ENCODE data around the gene WDR5B.

The WDR5B gene

DNA sequence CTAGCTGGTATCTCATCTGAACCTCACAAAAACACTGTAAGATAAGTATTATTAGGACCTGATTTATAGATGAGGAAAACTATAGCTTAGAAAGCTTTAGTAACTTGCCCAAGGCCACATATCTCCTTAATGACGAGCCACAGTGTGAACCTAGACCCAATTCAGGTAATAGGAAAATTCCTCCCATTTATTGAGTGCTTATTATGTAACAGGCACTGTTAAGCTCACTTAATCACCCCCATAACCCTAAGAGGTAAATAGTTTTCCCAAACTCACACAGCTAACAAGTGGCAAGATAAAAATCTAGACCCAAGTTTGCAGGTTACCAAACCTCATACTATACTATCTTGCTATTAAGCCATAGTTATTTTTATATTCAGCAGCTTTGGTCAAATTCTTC is 7.9 kb downstream of the WDR5B start:
- no peak for DNase-seq

DNA sequence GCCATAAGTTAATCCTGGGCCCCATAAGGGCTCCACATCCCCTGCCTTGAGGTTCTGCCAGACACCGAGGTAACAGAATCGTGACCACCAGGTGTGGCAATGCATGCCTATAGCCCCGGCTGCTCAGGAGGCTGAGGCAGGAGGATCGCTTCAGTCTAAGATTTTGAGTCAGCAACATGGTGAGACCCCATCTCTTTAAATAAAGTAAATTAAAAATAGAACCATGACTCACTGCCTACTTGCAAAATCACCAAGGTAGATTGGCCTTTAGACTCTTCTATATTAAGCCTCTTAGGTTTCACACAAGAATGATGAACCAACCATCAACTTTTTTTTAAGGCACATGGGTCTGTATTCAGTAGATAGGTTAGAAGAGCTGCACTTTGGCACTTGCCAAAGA is 9.7 kb downstream of the WDR5B start:
- DNase-seq: no peak

DNA sequence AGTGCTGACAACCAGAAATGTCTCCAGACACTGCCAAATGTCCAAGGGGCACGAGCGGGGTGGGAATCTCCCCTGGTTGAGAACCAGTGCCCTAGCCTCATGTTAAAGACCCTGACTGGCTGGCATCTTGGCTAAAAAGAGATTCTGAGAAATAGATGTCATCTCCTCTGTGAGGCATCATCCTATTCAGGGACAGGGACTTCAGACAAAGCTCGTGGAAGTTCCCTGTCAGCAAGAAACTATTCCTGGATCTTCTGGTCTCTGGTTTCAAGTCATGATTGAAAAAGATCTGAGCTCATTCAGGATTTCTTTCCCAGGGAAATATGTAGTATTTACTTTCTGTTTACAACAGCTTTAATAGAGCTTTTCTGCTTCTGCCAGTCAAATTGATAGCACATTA is 10.8 kb downstream of the WDR5B start:
- no peak for DNase-seq

DNA sequence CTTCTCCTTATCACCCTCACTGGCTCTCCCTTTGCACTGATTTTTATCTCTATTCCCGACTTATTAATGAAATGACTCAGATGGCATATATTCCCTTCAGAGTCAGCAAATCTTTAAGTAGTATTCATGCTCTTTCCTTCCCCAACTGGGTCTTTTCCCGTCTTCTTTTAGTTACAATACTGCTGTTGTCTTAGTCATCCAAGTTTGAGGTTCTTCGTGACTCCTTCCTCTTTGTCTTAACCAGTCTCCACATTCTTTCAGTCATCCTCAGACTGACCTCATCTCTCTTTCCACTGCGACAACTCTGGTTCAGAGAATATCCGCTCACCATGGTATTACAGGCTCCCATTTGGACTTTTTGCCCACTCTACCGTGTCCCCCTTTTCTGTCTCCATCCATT is 12.4 kb downstream of the WDR5B start:
- DNase-seq: no peak

DNA sequence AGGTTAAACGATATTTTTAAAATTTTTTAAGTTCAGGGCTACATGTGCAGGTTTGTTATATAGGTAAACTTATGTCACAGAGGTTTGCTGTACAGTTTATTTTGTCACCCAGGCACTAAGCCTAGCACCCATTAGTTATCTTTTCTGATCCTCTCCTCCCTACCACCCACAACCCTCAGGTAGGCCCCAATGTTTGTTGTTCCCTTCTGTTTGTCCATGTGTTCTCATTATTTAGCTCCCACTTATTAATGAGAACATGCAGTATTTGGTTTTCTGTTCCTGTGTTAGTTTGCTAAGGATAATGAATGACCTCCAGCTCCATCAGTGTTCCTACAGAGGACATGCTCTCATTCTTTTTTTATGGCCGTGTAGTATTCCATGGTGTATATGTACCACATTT is 16.9 kb downstream of the WDR5B start:
- DNase-seq: no peak

DNA sequence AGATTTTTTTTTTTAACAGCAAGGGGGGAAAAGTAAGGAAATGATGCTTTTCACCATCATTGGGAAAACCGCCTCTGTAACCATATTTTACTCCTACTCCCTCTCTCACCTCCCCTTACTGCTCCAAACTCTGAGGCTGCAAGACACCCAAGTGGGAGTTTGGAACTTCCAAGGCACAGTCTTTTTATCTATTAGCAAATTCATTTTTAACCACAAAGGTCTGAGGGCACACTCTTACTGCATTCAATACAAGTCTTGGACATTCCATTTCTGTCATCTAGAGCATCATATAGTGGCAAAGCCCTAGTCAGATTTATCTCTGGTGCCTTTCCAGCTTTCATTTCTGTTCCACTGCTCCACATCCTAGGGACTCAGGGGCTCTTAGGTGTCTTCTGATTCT is 18.7 kb downstream of the WDR5B start:
- DNase-seq: no peak

DNA sequence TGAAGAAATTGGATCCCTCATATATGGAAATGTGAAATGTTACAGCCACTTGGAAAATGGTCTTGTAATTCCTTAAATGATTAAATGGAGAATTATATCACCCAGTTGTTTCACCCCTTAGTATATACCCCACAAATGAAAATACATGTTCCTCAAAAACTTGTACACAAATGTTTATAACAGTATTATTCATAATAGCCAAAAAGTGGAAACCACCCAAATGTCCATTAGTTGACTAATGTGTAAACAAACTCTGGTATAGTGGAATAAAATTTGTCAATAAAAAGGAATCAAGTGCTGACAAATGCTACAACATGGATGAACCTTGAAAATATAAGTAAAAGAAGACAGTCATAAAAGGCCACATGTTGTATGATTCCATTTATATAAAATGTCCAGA is 19.4 kb downstream of the WDR5B start:
- no peak for DNase-seq

DNA sequence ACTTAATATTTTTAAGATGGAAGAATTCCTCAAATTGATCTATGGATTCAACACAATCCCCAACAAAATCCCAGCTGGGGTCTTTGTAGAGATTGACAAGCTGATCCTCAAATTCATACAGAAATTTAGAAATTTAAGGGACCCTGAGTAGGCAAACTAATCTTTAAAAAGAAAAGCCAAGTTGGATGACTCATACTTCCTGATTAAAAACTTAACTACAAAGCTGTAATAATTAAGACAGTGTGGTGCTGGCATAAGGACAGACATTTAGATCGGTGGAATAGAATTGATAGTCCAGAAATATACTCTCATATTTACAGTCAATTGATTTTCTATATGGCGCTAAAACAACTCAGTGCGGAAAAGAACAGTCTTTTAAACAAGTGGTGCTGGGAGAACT is 20.3 kb downstream of the WDR5B start:
- DNase-seq: no peak

DNA sequence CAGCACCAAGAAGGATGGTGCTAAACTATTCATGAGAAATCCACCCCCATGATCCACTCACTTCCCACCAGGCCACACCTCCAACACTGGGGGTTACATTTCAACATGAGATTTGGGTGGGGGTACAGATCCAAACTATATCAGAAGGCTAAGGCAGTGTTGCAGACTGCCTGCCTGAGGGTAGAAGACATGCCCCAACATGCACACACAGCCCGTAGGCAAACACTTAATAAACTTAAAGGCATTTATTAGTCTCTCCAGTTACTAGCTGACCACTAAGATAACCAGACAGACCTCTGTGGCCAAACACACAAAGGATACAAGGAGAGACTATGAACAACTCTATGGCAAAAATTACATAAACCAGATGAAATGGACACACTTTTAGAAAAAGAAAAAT is 21.7 kb downstream of the WDR5B start:
- no peak for DNase-seq

DNA sequence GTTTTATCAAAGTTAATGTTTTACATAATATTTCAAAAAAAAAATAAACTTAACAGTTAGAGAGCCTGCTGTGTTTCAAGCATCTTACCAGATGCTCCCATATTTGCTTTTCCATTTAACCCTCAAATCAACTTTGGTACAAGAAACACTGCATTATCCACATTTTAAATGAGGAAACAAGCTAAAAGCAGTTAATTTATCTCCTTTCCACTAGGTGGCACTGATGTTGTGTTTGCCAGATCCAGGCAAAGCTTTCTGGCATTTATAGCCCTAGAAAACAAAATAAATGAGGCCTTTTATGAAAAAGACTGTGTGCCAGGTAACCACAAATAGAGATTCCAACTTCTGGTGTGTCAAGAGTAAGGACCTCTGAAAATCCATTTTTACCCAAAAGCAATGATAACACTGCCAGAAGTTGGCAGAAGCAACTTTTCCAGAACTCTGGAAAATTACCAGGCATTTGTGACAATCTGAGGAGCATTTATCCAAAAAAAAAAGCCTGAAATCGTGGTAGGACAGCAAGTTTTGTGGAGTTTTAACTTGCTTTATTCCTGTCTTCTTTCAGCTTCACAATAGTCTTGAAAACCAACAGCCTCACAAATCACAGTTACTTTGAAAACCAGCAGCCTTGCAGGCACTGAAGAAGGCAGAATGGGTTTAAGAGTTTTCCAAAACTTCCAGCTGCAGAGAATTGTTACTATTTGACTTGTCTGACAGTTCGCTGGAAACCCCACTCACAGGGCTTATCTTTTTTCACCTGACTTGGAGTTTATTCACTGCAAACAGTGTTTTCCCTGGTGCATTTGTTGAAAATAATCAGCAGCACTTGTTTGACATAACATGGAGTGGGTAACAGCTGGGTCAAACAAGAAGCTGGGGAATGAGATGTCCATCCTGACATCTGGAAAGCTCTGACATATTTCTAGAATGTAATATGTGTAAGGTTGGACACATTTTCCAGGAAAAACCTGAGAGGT is 22.7 kb downstream of the WDR5B start:
- peak in 2 of 5 experiments; percentile 13 to 68 for DNase-seq

DNA sequence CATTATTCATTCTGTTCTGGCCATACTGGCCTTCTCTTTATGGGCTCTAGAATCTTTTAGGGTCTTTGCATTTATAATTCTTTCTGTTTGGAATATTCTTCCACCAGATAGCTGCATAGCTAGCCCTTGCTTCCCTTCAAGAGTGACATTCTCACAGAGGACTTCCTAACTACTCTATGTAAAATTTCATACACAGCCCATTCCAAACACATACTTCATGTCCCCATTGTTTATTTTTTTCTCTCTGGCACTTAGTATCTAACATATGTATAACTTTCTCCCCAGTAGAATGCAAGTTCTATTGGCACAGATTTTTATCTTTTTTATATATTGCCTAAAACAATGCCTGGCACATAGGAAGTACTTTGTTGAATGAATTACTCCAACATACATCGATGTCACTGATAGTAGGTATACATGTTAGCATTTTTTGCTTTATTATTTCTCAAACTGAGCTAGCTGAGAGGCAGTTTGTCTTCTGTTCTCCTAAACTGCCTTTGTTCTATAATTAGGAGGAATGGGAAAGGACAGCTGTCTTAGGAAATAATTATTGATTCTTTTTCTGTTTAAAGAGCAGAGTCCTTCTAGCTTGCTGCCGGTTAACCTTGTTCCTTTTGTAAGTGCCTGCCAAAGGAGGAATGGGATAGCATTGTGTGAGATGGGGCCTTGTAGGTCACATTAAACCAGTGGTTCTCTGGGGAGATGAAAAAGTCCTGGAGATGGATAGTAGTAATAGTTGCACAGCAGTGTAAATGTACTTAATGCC is 24.0 kb downstream of the WDR5B start:
- DNase-seq: no peak

DNA sequence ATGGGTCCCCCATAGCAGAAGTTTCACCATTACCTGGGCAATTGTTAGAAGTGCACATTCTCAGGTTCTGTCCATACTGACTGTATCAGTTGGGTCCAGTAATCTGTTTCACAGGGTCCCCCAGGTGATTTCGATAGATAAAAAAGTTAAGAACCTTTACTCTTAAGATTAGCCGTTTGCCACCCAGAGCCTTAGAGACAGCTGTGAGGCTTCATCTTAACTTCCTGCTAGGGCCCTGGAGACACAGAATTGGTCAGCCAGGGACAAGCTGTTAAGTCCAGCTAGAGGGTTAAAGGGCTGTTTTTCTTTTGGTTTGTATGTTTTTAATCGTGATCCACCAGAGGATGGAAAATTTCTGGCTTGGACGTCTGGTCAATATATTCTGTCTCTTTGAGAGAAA is 25.2 kb downstream of the WDR5B start:
- no peak for DNase-seq

DNA sequence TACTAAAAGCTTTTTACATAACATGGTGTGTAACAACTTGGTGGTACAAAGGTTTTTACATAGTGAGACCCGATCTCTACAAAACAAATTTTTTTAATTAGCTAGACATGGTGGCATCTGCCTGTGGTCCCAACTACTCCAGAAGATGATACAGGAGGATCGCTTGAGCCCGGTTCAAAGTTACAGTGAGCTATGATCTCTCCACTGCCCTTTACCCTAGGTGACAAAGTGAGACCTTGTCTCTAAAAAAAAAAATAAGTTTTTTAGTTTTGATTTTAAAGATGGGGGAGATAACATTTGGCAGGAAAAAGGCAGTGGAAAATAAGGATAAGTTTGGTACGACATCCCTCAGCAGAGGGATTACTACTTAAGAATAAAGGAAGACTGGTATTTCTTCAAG is 26.0 kb downstream of the WDR5B start:
- DNase-seq: no peak

DNA sequence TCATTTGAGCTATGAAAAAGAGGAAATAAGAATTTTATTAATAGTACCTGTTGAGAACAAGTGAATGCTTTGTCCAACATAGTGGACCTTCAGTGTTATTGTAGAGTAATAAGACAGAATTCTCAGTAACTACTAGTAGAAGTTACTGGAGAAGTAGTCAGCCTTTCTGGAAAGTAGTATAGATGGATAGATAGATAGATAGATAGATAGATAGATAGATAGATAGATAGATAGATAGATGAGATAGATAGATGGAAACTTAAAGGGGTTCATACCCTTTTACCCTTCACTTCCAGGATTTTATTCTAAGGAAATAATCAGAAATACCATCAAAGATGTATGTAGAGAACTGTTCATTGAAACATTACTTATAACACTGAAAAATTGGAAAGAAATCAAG is 26.7 kb downstream of the WDR5B start:
- no peak for DNase-seq

DNA sequence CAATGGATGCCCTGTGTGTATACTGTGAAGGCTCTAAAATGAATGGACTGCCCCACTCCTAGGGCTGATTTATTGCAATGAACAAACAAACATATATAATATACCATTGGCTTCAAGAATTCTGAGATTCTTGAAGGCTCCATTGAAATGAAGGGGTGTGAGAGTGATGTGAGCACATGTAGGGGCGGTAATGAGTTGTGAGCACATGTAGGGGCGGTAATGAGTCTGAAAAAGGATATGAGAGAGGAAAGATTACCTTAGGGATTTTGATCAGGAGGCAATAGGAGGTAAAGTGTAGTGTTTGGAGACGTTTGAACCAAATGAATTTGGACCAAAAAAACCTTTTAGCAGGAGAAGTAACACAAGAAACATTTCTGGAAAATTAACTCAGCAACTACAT is 28.2 kb downstream of the WDR5B start:
- no peak for DNase-seq

DNA sequence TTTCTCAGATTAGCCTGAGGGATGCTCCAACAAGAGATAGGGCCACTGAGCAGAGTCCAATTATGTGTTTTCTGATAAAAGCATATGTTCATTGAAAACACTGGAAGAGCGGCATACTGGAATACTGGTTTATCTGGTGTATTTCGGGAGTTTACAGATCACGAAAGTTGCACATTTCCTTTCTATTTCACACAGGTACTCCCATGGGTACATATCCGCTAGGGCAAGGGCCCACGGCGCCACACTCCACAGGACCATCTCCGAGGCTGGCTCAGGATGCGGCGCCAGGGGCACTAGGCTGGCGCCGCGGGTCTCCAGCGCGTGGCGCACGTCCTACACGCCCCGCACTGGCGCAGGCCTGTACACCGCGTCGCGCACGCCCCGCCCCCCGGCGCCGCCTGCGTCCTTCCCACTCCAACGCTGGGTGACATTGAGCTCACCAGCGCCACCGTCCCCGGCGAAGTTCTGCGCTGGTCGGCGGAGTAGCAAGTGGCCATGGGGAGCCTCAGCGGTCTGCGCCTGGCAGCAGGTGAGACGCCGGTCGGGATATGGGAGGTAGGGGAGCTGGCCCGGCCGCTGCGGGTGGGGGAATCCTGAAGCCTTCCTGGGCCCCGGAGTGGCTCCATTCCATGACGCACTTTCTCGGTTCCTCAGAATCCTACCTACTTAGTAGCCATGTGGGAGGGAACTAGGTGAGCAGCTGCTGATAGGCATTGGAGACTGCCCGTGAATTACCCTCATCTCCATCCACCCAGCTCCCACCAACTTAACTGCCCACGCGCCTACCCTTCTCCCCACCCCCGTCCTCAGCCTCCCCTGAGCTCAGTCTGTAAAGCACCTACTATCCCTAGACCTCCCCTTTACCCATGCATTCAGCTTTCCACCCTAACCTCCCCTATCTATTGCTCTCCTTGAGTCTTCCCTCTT is 31.8 kb downstream of the WDR5B start, which contains the start of gene FAM162A:
Gene FAM162A (plus strand): TSS at position 412 of the 927 bp plus-strand sequence. CDS start 84 bp downstream, at position 496.
- DNase-seq: peak; percentile 86 to 97 (median 90)

DNA sequence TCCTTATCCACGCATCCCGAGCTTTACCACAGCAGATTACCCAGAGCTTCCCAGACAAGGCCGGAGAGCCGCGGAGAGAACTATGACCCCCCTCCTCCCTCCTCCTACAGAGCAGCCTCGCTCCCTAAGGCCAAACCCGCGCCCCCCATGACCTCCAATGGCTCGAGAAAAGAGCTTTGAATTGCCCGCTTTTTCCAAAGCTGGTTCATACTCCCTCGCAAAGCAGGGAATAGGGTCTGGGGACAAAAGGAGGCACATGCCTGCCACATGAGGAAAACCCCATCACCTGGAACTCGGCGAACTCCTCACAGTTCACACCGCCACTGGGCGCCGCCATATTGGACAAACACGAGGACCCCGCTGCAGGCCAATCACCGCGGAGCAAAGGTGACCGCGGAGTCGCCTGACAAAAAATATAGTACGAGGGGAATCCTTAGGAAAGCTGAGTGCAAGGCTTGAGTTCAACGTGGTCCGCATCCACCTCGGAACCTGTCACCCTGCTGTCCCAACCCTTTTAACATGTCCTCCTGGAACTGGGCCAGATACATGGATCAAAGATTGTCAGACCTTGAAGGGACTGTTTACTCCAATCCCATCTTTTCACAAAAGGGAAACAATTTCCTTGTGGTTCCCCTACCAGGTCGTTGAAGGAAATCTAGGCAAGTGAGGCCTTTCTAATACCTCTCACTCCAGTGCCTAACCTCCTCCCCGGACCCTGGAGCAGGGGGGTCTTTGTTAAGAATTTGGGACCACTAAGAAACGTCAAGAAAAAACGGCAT is 32.8 kb downstream of the WDR5B start, which contains the start of gene MIX23:
Gene MIX23 (minus strand): TSS at position 344 of the 779 bp plus-strand sequence. CDS start 7 bp downstream, at position 337.
- DNase-seq: peak; percentile 66 to 87 (median 76)

DNA sequence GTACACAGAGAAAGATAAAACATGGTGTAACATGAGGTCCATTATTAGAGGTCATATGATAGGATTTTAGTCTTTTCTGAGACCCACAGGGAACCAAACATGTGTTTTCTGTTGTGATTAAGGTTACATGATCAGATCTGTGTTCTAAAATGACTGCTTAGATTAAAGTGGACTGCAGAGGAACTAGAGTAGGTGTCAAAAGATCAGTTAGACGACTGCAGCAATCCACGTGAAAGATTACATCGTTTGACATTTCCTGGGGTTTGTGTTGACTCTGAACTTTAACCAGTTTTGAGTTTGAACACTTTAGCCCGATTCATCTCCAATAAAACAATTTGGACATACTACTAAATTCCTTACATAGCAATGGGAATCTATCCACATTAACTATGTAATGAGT is 37.9 kb downstream of the WDR5B start:
- no peak for DNase-seq

DNA sequence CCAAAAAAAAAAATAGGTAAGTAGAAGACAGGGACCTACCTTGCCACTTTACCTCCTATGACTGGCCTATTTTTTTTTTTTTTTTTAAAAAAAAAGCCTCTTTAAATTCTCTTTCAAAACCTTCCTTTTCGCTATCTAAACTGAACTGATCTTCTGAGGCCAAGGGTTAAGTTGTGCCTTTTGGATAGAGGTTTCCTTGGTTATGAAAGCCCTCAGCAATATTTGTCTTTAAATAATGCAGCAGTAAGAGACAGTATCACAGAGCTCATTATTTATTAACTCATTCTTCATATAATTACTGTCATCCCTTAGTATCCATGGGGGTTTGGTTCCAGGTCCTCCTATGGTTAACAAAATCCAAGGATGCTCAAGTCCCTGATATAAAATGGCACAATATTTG is 41.8 kb downstream of the WDR5B start:
- no peak for DNase-seq

DNA sequence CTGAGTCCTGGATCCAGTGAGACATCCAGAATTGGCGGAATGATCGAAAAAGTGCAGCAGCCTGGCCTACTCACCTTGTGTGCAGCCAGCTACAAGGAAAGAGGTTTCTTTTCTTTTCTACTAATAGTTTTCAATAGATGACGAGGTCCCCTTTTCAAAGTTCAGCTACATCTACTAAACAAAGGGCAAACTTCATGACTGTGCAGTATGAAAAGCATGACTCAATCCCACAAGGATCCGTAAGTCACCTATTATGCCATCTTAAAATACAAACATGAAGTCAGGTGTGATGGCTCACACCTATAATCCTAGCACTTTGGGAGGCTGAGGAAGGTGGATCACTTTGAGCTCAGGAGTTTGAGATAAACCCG is 49.5 kb downstream of the WDR5B start:
- no peak for DNase-seq

DNA sequence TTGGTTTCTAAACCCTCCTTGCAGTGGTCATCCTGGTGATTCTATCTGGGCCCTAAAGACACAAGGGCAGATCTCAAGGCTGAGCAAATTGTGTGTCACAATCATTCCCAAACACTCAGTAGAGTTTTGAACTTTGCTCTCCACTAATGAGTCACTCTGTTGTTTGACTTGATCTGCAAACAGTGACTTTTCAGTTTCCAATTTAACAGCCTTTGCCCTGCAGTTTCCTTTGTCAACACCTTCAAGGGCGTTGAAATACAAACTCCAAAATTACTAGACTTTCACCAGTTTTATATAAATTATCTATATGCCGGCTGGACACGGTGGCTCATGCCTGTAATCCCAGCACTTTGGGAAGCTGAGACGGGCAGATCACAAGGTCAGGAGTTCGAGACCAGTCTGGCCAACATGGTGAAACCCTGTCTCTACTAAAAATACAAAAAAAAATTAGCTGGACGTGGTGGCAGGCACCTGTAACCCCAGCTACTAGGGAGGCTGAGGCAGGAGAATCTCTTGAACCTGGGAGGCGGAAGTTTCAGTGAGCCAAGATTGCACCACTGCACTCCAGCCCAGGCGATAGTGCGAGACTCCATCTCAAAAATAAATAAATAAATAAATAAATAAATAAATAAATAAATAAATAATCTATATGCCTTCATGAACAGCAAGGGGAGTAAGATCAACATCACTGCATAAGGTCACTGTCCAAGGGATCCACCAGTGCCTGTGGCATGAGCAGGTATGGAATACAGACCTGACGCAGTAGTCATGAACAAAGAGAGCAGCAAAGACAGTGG is 50.1 kb downstream of the WDR5B start:
- peak in 1 of 5 experiments; percentile 64 for DNase-seq

Data from T-helper 2 cell (primary cell).